HG02973 (cell line): Measurements from ENCODE around the gene NHSL1.

Source experiments
- ATAC-seq: cut with Tn5 transposase; IDR thresholded peaks from one replicate; pipeline ENCODE4 v1.9.1; 2021; ENCODE audit warnings: moderate library complexity; ENCODE audit not compliant: unreplicated experiment

The NHSL1 gene

GRCh38 chr6:138500045-138500665 lies 861 bp upstream of the NHSL1 start:
- no peak for ATAC-seq

DNA sequence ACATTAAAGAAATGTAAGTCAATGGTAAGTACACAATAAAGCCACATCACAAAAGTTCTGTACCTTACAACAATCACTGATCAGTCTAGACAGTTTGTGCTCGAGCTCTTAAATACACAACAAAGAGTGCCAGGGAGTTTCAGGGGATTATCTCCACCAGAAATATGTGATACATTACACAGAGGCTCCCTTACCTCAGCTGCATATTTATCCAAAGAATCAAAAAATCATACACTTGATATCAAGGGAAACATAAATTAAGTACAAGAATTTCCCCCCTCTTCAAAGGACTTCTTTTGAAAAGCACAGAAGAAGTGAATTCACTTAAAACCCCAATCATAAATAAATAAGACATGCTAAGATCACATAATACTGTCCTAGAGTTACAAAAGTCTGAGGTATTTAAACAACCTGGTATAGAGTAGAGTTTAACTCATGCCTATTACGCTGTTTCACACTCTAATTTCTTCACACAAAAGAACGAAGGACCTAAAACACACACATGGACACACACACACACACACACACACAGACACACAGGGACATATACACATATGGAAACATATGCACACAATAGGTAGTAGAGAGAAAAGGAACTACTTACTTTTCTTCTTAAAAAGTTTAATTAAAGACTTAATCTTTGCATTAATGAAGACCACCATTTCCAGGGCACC lies 528 bp downstream of the NHSL1 start:
- peak; percentile 5 for ATAC-seq

GRCh38 chr6:138497286-138497685 lies 2.0 kb downstream of the NHSL1 start:
- ATAC-seq = no peak

- no peak for ATAC-seq
Observed at GRCh38 chr6:138494312-138494711, 5.0 kb downstream of the NHSL1 start.

DNA sequence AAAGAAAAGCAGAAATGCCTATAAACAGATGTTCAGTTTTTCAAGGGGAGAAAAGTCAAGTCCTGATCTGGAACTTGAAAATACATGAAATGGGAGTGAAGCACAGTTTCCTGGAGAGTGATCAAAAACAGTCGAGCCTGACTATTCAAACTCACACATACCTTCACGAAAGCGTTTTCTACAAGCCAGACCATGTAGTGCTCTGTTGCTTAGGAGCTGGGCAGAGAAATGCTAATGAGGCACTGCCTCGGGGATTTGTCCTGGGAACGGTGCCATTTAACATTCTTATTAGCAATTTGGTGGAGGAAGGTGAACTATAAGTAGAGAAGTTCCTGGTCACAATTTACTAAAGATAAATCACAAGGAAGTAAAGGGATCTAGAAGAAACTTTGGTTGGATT lies 5.9 kb downstream of the NHSL1 start:
- no peak for ATAC-seq

DNA sequence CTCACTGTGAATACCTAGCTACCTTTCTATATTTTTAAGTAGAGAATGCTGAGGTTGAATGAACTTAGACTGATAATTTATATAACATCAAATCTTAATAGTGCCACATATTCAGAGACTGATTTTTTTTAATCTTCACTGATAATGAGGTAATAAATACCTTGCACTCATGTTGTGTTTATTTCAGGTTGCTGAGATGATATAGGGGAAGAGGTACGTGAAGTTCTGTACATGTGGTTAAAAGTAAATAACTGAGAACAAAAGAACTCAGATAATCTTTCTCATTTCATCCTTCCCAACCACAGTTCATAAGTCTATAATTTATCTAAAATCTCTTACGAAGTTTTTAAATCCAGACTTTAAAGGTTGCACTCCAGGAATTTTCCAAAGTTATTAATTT lies 6.4 kb downstream of the NHSL1 start:
- ATAC-seq = no peak

DNA sequence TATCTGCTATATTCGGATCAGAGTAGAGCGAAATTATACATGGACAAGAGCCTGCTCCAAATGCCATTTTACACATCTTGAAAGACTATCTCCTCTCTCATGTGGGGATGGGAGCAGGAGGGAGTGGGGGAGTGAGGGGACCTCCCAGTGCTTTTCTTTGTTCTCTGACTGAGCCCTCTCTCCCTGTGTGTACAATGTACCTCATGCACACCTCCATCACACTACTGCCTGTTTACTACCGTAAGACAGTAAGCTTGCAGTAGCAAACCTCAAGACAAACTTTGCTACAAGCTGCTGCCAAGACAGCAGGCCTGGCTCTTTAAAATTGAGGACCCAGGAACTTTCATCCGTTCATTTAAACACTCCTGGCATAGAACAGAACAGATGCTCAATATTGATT lies 7.2 kb downstream of the NHSL1 start:
- no peak for ATAC-seq

GRCh38 chr6:138491017-138491416 lies 8.3 kb downstream of the NHSL1 start:
- ATAC-seq = no peak

DNA sequence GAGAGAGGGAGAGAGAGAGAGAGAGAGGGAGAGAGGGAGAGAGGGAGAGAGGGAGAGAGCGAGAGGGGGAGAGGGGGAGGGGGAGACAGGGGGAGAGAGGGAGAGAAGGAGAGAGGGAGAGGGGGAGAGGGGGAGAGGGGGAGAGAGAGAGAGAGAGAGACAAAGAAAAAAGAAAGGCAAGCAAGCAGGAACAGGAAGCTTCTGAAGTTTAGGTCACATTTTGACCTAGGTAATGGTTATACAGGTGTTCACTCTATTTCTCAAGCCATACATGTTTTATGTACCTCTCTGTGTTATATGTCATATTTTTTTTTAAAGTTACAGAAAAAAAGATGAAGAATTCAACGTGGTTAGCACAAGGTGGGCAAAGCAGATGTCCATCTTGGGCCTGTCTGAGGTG lies 9.4 kb downstream of the NHSL1 start:
- no peak for ATAC-seq

- ATAC-seq = no peak
Observed at GRCh38 chr6:138487102-138487604, 12.1 kb downstream of the NHSL1 start.

GRCh38 chr6:138486249-138487101 lies 12.8 kb downstream of the NHSL1 start:
- ATAC-seq = no peak

DNA sequence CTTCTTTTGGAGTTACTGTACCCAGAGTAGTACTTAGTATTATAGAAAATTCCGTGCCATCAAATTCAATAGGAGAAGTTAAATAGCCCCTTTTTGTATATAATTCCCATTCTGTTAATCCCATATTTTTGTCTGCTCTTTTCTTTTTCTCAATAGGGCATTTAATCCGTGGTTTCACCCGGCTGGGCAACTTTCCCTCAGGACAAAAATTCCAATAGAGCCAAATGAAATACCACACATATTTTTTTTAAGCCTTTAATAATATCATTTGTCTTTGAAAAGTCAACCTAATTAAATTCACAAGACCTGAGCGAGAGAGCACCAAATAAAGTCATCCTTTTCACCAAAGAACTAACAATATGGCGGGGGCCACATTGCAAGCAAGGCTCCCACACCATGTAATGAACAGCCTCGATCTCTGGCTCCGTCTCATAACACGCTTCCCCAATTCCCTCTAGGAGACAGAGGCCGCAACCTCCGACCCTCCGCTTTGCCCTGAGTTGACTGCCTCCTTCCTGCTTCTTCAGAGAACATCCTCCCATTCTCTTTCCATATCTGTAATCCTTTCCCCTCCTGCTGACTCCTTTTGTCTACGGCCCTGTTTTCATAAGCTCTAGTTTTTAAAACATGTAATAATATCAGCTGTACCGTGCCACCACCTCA lies 13.6 kb downstream of the NHSL1 start:
- ATAC-seq = no peak

DNA sequence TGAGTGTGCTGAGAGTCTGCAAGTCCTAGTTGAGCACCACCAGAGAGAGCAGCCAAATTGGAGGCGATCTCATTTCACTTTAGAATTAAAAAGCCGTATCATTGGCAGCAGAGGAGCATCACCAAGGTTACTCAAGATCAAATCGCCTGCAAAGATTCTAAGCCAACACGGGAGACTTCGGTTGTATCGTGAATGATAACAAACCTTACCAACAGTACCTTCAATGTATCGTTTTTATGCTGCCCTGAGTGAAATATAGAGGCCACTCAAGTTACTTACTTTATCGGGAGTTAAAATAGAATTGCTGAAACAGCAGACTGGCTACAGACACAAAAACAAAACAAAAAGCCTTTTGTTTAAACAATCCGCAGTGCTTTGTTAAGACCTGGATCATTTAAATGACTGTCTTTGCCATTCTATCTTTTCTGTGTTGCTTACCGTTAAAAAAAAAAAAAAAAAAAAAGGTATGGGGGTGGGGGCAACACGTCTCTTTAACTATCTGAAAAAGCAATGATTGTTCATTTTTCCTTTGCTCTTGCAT lies 14.2 kb downstream of the NHSL1 start:
- no peak for ATAC-seq

DNA sequence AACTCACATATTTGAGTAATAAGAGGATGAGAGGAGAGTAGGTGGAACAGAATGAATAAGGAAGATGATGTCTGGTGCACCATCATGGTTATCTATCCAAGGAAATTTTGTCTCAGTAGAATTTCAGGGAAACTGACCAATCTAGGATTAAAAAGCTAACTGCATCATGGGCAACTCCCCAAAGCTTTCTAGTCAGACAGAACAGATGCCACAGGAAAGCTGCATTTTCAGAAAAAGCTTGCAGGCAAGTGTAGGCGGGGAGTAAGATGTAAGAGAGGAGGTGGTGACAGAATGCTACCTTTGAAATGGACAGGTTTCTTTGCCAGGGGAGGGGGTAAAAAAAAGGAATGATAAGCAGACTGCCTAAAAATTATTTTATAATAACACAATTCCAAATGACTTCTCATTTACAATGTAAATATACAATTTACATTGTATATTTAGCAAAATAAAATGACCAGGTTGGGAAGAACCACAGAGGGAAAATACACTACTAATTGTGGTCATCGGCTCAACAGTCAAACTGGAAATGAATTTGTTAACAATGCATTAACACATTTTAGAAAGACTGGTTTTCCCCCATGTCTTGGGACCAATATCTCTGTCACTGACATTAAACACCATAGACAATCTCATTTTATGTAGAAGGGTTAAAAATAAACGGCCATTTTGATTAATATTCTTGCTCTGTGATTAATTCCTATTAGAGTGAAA lies 15.1 kb downstream of the NHSL1 start:
- no peak for ATAC-seq

DNA sequence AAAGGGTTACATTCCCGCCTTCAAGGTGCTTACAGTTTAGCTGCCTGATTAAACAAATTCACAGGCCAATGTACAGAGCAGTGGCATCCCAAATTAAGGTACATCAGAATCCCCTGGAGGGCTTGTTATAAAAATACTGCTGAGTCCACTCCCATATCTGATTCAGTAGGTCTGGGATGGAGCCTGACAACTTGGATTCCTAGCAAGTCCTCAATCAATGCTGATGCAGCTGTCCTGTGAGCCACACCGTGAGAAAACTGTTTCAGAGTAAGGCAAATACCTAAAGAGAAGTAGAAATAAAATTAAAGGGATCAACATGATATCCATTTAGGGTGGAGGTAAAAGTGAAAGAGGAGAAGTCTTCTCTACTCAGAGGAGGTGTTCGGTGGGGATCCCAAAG lies 16.5 kb downstream of the NHSL1 start:
- no peak for ATAC-seq

DNA sequence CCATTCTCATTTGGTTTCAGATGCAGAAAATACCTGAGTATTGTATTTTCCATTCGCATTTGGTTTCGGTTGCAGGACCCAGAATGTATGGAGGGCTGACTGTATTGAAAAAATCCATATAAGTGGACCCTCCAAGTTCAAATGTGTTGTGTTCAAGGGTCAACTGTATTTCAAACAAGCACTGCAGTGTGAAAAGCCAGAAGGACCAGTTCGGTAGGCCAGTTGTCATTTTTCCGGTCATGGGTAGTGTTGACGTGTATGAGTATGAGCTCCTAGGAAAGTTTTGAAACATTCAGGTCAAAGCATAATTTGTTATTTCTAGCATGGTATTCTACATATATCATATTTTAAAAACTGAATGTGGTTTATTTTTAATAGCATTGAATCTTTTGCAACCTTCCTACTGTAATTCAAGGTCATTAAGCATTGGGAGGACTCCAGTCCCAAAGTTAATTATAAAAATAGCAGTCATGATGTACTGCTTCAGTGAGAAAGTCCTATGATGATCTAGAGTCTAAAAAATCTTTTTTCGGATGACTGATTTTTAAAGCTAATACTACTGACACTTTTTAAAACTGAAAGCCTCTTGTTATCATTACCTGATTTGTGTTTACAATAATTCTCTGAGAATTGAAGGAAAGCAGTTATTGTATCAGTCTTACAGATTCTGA lies 18.9 kb downstream of the NHSL1 start:
- ATAC-seq = no peak

DNA sequence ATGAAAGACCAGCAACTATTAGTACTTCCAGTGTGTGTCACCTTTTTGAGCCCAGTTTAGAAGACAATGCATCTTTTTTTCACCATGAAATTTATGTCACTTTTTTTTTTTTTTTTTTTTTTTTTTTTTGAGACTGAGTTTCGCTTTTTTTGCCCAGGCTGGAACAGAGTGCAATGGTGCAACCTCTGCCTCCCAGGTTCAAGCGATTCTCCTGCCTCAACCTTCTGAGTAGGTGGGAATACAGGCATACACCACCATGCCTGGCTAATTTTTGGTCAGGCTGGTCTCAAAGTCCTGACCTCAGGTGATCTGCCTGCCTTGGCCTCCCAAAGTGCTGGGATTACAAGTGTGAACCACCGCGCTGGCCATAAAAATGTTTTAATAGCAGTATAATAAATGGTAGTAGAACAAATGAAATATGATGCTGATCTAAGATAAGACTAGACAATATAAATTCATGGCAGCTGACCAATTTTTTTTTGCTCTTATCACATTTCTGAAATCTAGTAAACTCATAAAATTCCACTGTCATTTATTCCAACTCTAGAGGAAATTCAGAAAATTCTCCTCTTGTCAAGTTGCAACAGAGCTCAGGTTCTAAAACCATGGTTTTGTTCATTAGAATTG lies 21.3 kb downstream of the NHSL1 start:
- ATAC-seq = no peak

GRCh38 chr6:138476116-138476515 lies 23.2 kb downstream of the NHSL1 start:
- ATAC-seq = no peak

DNA sequence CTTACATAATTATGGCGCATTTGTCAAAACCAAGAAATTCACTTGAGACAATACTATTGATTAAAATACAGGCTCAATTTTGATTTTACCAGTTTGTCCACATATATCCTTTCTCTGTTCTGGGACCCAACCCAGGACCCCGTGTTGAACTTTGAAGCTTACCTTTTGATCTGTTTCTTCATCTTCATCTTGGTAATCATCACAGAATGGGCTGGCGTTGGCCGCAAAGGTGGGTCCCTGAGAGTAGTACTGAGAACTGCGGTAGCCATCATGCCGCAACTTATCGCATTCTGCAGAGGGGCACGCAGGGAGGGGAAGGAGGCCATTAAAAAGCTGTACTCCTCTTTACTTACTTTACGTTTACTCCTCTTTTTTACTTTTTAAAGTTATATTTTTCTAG lies 26.1 kb downstream of the NHSL1 start:
- ATAC-seq = no peak
